Inflammatory macrophage (primary cell): ENCODE measurements around the gene MEA1.
"Not testable (repeated sequence)": the region's sequence is repeated elsewhere in the genome, so short reads cannot be mapped to it uniquely, and the experiment has no call there.

Source experiments
- DNase-seq, 2 donors: peaks; one replicate each; pipeline ENCODE4 v3.0.0-alpha.2; 2020 to 2022

Gene MEA1

GRCh38 chr6:43007126-43007525 lies 6.6 kb downstream of the MEA1 start:
- no peak for DNase-seq

GRCh38 chr6:43006251-43006650 lies 7.5 kb downstream of the MEA1 start:
- no peak for DNase-seq

- no peak for DNase-seq
These were observed 7.9 kb downstream of the MEA1 start for GRCh38 chr6:43005844-43006243.

- DNase-seq, result no peak
These were observed 11.9 kb downstream of the MEA1 start for GRCh38 chr6:43001843-43002242.

- not testable (repeated sequence) for DNase-seq
These were observed 15.5 kb downstream of the MEA1 start for GRCh38 chr6:42998205-42998604.

GRCh38 chr6:42996513-42996912 lies 17.2 kb downstream of the MEA1 start:
- no peak for DNase-seq

- DNase-seq, result no peak
These were observed 20.3 kb downstream of the MEA1 start for GRCh38 chr6:42993445-42993844.

GRCh38 chr6:42989923-42990322 lies 23.8 kb downstream of the MEA1 start:
- DNase-seq, result no peak

- DNase-seq, result no peak
These were observed 25.2 kb downstream of the MEA1 start for GRCh38 chr6:42988486-42989020.

GRCh38 chr6:42987533-42988451 lies 26.0 kb downstream of the MEA1 start:
- no peak for DNase-seq

GRCh38 chr6:42984924-42985475 lies 28.7 kb downstream of the MEA1 start:
- no peak for DNase-seq

GRCh38 chr6:42984001-42984923 lies 29.5 kb downstream of the MEA1 start, which contains the start of gene PPP2R5D:
PPP2R5D (plus strand) TSS chr6:42984570; CDS start chr6:42984678, 108 bp downstream.
- DNase-seq, result peak; percentile 99

- no peak for DNase-seq
These were observed 31.9 kb downstream of the MEA1 start for GRCh38 chr6:42981836-42982235.

GRCh38 chr6:42979523-42980177 lies 34.1 kb downstream of the MEA1 start:
- no peak for DNase-seq

GRCh38 chr6:42978839-42979522 lies 34.8 kb downstream of the MEA1 start, which contains the start of gene PEX6:
PEX6 (minus strand) TSS chr6:42979181; CDS start chr6:42979150, 31 bp downstream.
- peak; percentile 77 to 92 for DNase-seq

GRCh38 chr6:42978487-42978838 lies 35.3 kb downstream of the MEA1 start:
- peak; percentile 15 to 44 for DNase-seq

GRCh38 chr6:42974919-42975505 lies 38.7 kb downstream of the MEA1 start:
- DNase-seq, result no peak

GRCh38 chr6:42973926-42974325 lies 39.8 kb downstream of the MEA1 start:
- DNase-seq, result peak; percentile 70 to 90

GRCh38 chr6:42971746-42972327 lies 41.9 kb downstream of the MEA1 start:
- DNase-seq, result no peak

GRCh38 chr6:42970871-42971612 lies 42.7 kb downstream of the MEA1 start:
- no peak for DNase-seq
